ENCODE results near the gene MALRD1.
"Not testable (repeated sequence)": the region's sequence is repeated elsewhere in the genome, so short reads cannot be mapped to it uniquely, and the experiment has no call there.

The MALRD1 gene

GRCh38 chr10:19498393-19499290 lies 450.0 kb downstream of the MALRD1 start:
- no peak for DNase-seq

DNA sequence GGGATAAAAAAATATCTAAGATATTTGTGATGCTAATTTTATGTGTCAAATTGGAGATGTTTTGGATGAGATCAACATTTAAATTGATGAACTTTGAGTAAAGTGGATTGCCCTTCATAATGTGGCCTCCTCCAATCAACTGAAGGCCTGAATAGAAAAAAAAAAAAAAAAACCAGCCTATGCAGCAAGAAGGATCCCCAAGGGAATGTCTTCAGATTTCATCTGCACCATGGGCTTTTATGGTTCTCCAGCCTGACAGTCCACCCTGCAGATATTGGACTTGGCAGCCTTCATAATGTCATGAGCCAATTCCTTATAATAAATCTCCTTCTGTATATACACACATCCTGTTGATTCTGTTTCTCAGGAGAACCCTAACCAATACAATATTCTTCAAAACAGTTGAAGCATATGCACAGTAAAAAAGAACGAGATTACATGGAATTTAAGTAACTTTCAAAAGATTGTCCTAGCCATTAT lies 450.7 kb downstream of the MALRD1 start:
- DNase-seq, result no peak

DNA sequence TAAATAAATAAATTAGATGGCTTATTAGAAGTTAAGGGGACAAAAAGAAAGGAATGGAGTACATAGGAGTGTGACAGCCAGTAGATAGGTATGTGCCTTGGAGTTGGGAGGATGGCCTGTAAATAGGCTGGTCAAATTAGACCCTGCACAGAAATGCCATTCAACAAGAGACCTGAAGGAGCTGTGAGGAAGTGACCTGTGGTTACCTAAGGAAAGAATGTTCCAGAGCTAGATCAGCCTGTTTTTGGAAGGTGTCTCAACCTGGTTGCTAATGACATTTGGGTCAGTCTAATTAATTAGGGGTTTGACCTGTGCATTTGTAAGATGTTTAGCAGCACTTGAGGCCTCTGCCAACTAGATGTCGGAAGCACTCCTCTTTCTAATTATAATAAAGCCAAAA lies 452.4 kb downstream of the MALRD1 start:
- DNase-seq, result no peak

- DNase-seq, result no peak
These were observed 457.0 kb downstream of the MALRD1 start for GRCh38 chr10:19505320-19506312.

DNA sequence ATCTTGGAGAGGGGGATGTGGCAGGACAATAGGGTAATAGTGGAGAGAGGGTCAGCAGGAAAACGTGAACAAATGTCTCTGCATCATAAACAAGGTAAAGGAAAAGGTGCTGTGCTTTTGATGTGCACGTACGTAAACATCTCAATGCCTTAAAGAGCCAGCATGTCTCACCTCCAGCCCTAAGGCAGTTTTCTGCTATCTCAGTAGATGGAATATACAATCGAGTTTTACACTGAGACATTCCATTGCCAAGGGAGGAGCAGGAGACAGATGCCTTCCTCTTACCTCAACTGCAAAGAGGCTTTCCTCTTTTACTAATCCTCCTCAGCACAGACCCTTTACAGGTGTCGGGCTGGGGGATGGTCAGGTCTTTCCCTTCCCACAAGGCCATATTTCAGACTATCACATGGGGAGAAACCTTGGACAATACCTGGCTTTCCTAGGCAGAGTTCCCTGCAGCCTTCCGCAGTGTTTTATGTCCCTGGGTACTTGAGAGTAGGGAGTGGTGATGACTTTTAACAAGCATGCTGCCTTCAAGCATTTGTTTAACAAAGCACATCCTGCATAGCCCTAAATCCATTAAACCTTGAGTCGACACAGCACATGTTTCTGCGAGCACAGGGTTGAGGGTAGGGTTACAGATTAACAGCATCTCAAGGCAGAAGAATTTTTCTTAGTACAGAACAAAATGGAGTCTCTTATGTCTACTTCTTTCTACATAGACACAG lies 461.6 kb downstream of the MALRD1 start:
- DNase-seq, result not testable (repeated sequence)

- DNase-seq, result no peak
These were observed 469.5 kb downstream of the MALRD1 start for GRCh38 chr10:19518109-19518508.

GRCh38 chr10:19518632-19519031 lies 470.0 kb downstream of the MALRD1 start:
- DNase-seq, result no peak

DNA sequence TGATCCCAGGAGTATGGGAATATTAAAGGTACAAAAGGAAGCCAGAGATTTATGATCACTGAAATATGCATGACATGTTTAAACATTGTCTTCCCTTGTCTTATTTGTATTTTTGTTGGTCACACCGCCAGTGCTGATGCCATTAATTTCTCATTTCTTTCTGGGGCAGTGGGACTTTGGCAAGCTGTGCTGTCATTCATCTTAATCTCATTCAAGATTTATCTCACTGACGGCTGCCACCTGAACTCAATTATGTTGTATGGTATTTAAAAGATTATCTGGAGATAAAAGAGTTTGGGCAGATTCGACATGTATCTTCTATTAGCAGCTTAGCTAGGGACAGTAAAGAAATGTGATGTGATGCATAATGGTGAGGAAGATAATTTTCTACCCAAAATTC lies 482.7 kb downstream of the MALRD1 start:
- no peak for DNase-seq

DNA sequence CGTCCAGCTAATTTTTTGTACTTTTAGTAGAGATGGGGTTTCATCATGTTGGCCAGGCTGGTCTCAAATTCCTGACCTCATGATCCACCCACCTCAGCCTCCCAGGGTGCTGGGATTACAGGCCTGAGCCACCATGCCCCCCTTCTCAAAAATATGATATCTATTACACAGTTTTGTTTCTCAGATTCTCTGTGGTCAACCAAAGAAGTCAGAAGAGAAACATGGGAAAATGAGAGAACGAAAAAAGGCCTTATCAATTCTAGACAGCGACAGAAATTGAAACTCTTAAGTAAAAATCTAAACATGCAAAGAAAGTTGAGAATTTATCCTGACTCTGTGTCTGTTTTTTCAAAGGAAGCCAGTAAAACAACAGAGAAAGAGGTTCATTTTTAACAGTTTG lies 483.8 kb downstream of the MALRD1 start:
- DNase-seq, result no peak

DNA sequence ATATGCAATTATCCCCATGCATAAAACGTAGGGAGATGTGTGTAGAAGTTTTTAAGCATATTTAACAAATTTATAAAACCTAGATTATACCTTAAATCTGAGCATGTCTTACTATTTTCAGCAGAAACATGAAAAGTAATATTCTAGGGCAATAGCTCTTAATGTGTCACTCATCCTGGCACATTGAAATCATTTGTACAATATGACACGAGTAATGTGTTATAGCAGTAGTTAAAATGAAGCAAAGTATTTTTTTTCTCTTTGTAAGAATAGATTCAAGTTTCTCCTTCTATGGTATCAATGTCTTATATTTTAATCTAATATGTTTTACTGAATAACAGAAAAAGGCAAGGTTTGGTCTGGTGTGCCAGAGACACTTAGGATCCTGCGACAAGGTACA lies 492.7 kb downstream of the MALRD1 start:
- no peak for DNase-seq

- no peak for DNase-seq
These were observed 497.6 kb downstream of the MALRD1 start for GRCh38 chr10:19546224-19546623.

GRCh38 chr10:19549503-19549902 lies 500.9 kb downstream of the MALRD1 start:
- DNase-seq, result no peak

DNA sequence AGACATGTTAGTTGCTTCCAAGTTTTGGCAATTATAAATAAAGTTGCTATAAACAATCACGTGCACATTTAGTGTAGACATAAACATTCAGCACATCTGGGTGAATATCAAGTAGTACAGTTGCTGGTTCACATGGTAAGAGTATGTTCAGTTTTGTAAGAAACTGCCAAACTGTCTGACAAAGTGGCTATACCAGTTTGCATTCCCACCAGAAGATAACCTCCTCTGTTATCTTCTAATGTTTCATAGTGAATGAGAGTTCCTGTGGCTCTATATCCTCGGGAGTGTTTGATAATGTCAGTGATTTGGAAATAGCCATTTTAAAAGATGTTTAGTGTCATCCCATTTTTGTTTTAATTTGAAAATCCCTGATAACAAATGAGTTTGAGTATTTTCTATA lies 508.1 kb downstream of the MALRD1 start:
- no peak for DNase-seq

DNA sequence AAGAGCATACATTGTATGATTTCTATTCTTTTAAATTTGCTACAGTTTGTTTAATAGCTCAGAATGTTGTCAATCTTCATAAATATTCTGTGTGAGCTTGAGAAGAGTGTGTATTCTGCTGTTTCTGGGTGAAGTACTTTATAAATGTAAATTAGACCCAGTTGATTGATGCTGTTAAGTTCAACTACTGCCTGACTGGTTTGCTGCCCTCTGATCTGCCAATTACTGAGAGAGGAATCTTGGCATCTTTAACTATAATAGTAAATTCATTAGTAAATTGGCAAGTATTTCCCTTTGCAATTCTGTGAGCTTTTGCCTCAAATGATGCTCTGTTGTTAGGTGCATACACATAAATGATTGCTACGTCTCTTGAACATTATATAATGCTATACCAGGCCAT lies 512.6 kb downstream of the MALRD1 start:
- no peak for DNase-seq

- no peak for DNase-seq
These were observed 515.0 kb downstream of the MALRD1 start for GRCh38 chr10:19563388-19564141.

- DNase-seq, result no peak
These were observed 521.5 kb downstream of the MALRD1 start for GRCh38 chr10:19570120-19570519.

- DNase-seq, result no peak
These were observed 522.4 kb downstream of the MALRD1 start for GRCh38 chr10:19570991-19571390.

DNA sequence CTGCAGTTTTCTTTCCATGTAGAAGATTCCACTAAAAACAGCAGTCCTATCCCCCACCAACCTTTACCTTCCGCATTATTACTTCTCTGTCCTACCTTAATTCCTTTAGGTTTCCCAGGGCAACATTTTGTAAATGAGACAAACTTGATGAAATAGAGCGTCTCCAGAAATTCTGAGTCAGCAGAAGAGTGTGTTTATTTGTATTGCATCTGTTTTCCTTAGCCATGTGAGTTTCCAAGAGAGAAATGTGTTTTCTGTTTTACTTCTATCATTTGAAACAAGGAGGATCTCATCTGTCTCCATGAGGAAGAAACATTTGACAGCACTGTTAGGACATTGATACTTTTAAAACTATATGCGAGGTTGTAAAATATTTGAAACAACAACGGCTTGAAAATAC lies 523.5 kb downstream of the MALRD1 start:
- DNase-seq, result no peak

DNA sequence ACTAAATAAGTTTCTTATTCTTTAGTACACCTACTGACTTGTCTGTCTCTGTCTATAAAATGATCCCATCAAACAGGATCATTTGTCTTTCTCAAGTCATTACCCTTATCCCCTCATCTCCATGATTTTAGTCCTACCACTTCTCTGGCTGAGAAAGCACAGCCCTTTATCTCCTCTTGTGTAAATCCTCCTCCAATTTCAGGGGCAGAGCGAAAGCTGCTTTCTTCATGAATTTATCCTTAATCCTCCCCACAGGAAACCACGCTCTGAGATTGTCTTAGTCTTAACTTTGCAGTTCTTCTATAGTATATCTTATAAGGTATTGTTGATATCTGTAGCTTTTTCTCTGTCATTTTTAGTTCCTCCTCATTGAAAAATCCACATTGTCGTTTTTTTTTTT lies 528.0 kb downstream of the MALRD1 start:
- DNase-seq, result no peak

GRCh38 chr10:19577381-19577780 lies 528.8 kb downstream of the MALRD1 start:
- DNase-seq, result no peak

- DNase-seq, result no peak
These were observed 529.2 kb downstream of the MALRD1 start for GRCh38 chr10:19577807-19578206.

- DNase-seq, result no peak
These were observed 530.0 kb downstream of the MALRD1 start for GRCh38 chr10:19578571-19578970.
